Panc1 (cell line): ENCODE data around the gene TPI1. TPM values are rescaled to one million over a fixed set of nuclear protein-coding genes. Genes with fewer than 3 reads are reported as not detected.

Experiments
- ATAC-seq: fragments of 200-7000 bp; cut with Tn5 transposase; 2 replicates; pipeline ENCODE4 v1.9.1; 2020; ENCODE audit warnings: mild to moderate bottlenecking, moderate library complexity
- BruUV-seq: library from RNA; stranded (reverse); fragments of 400-500 nt; replicated peaks from 2 replicates; lab custom pipeline; 2021; lab: Mats Ljungman, UMichigan
- CTCF ChIA-PET: fragments of 300-600 bp; sonication (Branson Sonifier 250); formaldehyde crosslinking; loops from one replicate; lab custom pipeline; 2022; ENCODE audit warnings: antibody characterized with exemption; lab: Charles Lee
- POLR2A ChIA-PET: fragments of 300-600 bp; sonication (Branson Sonifier 250); formaldehyde crosslinking; loops from one replicate; lab custom pipeline; 2022; ENCODE audit warnings: antibody characterized with exemption; lab: Charles Lee
- DNase-seq: peaks from one replicate; pipeline ENCODE4 v3.0.0-alpha.2; 2010; ENCODE audit warnings: low read depth, low spot score
- H3K27ac ChIP-seq: 2 replicates; pipeline ENCODE4 v1.5.1; 2011; ENCODE audit warnings: mild to moderate bottlenecking, low read length, inconsistent platforms
- H3K27me3 ChIP-seq: fragments of 200-500 bp; sonication (Bioruptor generic); 2 replicates; pipeline ENCODE4 v1.6.0; 2014; ENCODE audit warnings: low read length, inconsistent platforms; ENCODE audit not compliant: control insufficient read depth, insufficient read depth
- H3K36me3 ChIP-seq: fragments of 200-500 bp; sonication (Bioruptor generic); 2 replicates; pipeline ENCODE4 v1.5.1; 2014; ENCODE audit warnings: inconsistent platforms, mild to moderate bottlenecking, low read length, moderate library complexity; ENCODE audit not compliant: control insufficient read depth, insufficient read depth
- H3K4me1 ChIP-seq: 2 replicates; pipeline ENCODE4 v1.5.1; 2011; ENCODE audit warnings: inconsistent platforms, mild to moderate bottlenecking, low read length, moderate library complexity; ENCODE audit not compliant: control insufficient read depth, insufficient read depth
- H3K4me3 ChIP-seq, 2 experiments: 2 replicates each; pipeline ENCODE4 v1.5.1; 2011 to 2012; ENCODE audit warnings: low read depth in 2 of 2, low read length in 2 of 2, mild to moderate bottlenecking in 2 of 2, inconsistent platforms in 1 of 2, moderate library complexity in 1 of 2
- H3K9me3 ChIP-seq: fragments of 200-500 bp; sonication (Bioruptor generic); 2 replicates; pipeline ENCODE4 v1.5.1; 2014; ENCODE audit warnings: low read depth, mild to moderate bottlenecking, inconsistent platforms, low read length, moderate library complexity; ENCODE audit not compliant: control insufficient read depth, insufficient read depth
- POLR2AphosphoS5 ChIP-seq: IDR thresholded peaks from 2 replicates; pipeline ENCODE4 v1.6.1; 2012; ENCODE audit warnings: mild to moderate bottlenecking, low read depth, low read length, moderate library complexity
- SIN3A ChIP-seq: IDR thresholded peaks from 2 replicates; pipeline ENCODE4 v1.6.1; 2012; ENCODE audit warnings: low read depth, mild to moderate bottlenecking, low read length, moderate library complexity, borderline replicate concordance; ENCODE audit not compliant: insufficient read depth
- TCF7L2 ChIP-seq: IDR thresholded peaks from 2 replicates; pipeline ENCODE4 v1.6.1; 2011; ENCODE audit warnings: mild to moderate bottlenecking, low read depth, low read length, inconsistent platforms
- in situ Hi-C: cut with HindIII; loops from 2 replicates; pipeline ENCODE4 v1.10.0; 2016; ENCODE audit warnings: low sequenced_read_pairs, low pct_unique_long_range_greater_than_20kb
- intact Hi-C: fragments of 100-400 bp; cut with micrococcal nuclease; formaldehyde crosslinking; loops from one replicate; pipeline ENCODE4 v1.10.0; 2022; ENCODE audit not compliant: unreplicated experiment
- total RNA-seq: library from RNA; stranded (reverse); gene quantifications from one replicate; pipeline ENCODE4 v1.2.1, GENCODE V29; 2021; ENCODE audit not compliant: unreplicated experiment
- TF ChIP-seq, protein P1 (sequence below), 2 experiments: IDR thresholded peaks; 2 replicates each; pipeline ENCODE4 v1.6.1; 2011 to 2012; ENCODE audit warnings: low read depth in 2 of 2, control low read depth in 1 of 2, low read length in 1 of 2, mild to moderate bottlenecking in 1 of 2, moderate library complexity in 1 of 2; ENCODE audit not compliant: insufficient read depth in 1 of 2
- TF ChIP-seq, protein P2 (sequence below): fragments of 450-650 bp; IDR thresholded peaks from 2 replicates; pipeline ENCODE4 v1.5.1; 2017; ENCODE audit warnings: mild to moderate bottlenecking

The TPI1 gene
- total RNA-seq, 1 experiment from 2014 or later = 693 TPM

DNA sequence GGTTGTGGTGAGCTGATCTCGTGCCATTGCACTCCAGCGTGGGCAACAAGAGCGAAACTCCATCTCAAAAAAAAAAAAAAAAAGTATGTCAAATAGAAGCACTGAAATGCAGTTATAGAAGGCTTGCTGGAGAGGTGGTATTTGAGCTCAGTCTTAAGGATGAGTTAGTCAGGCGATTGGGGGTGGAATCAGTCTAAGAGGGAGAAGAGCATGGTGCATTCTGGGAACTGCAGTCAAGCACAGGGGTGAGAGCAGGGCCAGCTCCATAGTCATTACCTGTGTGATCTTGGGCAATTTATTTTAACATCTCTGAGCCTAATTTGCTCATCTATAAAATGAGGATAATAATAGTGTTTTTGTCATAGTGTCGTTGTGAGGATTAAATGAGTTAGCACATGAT, 32.5 kb upstream of the TPI1 start:
- ChIA-PET CTCF (interaction anchor here (0.6 to 1.0 kb wide), 2 partner anchors 17 to 69 kb away, joined by 4 read pairs; partner anchors contain the start of genes PTMS and USP5), POLR2A (no interaction called here)
- Histone ChIP-seq H3K36me3 (no peaks in the 10 kb centered on the region), H3K27ac (no peak overlapping the region), H3K27me3 (no peaks in the 10 kb centered on the region), H3K4me3 (no peak overlapping the region), H3K9me3 (no peaks in the 10 kb centered on the region), H3K4me1 (no peaks in the 10 kb centered on the region; the same call in 1 of the 2 replicates)
- in situ Hi-C loops (no loop called here), intact Hi-C loops (no loop called here)
- BruUV-seq = no TSS peak
- DNase-seq (no peak), ATAC-seq (no peak)
- TF ChIP-seq SIN3A = no peak

DNA sequence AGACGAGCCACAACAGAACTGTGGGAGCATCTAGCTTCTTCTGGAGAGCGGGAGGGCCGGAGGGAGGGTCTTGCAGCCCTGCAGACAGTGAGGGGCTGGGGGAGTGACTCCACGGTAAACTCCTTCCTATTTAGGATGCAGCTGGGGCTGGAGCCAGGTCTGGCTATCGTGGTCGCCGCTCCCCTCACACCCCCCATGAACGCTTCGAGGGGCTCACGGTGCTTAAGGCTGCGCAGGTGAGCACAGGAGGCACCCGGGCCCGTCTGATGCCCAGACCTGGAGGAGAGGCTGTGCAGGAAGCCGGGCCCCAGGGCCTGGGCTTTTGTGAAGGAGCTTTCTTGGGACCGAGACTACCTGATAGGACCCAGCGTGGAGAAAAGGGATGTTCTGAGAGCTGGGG, 30.5 kb upstream of the TPI1 start:
- Histone ChIP-seq H3K4me1 (no peaks in the 10 kb centered on the region; the same call in 1 of the 2 replicates), H3K4me3 (no peak overlapping the region), H3K27me3 (no peaks in the 10 kb centered on the region), H3K36me3 (no peaks in the 10 kb centered on the region), H3K27ac (no peak overlapping the region), H3K9me3 (no peaks in the 10 kb centered on the region)
- DNase-seq (no peak), ATAC-seq (no peak)
- TF ChIP-seq, protein P1, sequence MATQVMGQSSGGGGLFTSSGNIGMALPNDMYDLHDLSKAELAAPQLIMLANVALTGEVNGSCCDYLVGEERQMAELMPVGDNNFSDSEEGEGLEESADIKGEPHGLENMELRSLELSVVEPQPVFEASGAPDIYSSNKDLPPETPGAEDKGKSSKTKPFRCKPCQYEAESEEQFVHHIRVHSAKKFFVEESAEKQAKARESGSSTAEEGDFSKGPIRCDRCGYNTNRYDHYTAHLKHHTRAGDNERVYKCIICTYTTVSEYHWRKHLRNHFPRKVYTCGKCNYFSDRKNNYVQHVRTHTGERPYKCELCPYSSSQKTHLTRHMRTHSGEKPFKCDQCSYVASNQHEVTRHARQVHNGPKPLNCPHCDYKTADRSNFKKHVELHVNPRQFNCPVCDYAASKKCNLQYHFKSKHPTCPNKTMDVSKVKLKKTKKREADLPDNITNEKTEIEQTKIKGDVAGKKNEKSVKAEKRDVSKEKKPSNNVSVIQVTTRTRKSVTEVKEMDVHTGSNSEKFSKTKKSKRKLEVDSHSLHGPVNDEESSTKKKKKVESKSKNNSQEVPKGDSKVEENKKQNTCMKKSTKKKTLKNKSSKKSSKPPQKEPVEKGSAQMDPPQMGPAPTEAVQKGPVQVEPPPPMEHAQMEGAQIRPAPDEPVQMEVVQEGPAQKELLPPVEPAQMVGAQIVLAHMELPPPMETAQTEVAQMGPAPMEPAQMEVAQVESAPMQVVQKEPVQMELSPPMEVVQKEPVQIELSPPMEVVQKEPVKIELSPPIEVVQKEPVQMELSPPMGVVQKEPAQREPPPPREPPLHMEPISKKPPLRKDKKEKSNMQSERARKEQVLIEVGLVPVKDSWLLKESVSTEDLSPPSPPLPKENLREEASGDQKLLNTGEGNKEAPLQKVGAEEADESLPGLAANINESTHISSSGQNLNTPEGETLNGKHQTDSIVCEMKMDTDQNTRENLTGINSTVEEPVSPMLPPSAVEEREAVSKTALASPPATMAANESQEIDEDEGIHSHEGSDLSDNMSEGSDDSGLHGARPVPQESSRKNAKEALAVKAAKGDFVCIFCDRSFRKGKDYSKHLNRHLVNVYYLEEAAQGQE (IDR thresholded peaks at IDR 0.05; ENCODE audit: insufficient read depth in 1 of 2, low read depth in 2 of 2, low read length in 1 of 2) = no peak
- TF ChIP-seq POLR2AphosphoS5 (no peak), TCF7L2 (no peak), SIN3A (no peak)
- TF ChIP-seq, protein P2, sequence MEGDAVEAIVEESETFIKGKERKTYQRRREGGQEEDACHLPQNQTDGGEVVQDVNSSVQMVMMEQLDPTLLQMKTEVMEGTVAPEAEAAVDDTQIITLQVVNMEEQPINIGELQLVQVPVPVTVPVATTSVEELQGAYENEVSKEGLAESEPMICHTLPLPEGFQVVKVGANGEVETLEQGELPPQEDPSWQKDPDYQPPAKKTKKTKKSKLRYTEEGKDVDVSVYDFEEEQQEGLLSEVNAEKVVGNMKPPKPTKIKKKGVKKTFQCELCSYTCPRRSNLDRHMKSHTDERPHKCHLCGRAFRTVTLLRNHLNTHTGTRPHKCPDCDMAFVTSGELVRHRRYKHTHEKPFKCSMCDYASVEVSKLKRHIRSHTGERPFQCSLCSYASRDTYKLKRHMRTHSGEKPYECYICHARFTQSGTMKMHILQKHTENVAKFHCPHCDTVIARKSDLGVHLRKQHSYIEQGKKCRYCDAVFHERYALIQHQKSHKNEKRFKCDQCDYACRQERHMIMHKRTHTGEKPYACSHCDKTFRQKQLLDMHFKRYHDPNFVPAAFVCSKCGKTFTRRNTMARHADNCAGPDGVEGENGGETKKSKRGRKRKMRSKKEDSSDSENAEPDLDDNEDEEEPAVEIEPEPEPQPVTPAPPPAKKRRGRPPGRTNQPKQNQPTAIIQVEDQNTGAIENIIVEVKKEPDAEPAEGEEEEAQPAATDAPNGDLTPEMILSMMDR = no peak
- intact Hi-C loops (no loop called here), in situ Hi-C loops (no loop called here)
- CTCF ChIA-PET = interaction anchor here (0.8 kb wide), 1 partner anchor 266 kb away, joined by 7 read pairs; no protein-coding TSS in a partner anchor
- BruUV-seq = no TSS peak
- POLR2A ChIA-PET = no interaction called here

DNA sequence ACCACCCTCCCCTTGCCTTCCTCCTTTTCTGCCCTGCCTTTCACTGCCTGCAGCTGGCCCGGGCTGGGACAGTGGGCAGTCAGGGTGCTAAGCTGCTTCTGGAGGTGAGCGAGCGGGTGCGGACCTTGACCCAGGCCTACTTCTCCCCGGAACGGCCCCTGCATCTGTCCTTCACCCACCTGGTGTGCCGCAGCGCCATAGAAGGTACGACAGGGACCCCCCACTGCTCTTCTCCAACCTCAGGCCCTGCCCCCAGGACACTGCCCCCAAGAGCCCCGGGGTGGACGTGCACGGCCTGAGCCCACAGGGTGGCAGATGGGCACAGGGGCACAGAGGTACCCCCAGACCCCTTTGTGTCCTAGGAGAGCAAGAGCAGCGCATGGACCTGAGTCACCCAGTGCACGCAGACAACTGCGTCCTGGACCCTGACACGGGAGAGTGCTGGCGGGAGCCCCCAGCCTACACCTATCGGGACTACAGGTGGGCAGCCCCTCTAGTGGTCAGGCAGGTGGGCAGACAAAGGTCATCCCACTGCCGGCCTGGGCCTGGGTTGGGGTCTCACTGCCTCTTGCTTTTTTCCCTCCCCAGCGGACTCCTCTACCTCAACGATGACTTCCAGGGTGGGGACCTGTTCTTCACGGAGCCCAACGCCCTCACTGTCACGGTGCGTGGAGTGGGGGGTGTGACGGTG, 29.8 kb upstream of the TPI1 start:
- in situ Hi-C loops = no loop called here
- no peaks in the 10 kb centered on the region for H3K36me3 ChIP-seq

More for the DNA sequence above, 29.8 kb upstream of the TPI1 start:
- H3K9me3 ChIP-seq = no peaks in the 10 kb centered on the region
- no peak overlapping the region for H3K27ac ChIP-seq
- no peak for DNase-seq
- ChIA-PET CTCF (no interaction called here), POLR2A (no interaction called here)
- intact Hi-C loops = no loop called here
- H3K4me3 ChIP-seq = no peak overlapping the region
- no TSS peak for BruUV-seq
- no peaks in the 10 kb centered on the region; the same call in 1 of the 2 replicates for H3K4me1 ChIP-seq
- no peak for TF ChIP-seq SIN3A
- TF ChIP-seq, protein P2 = no peak
- TF ChIP-seq TCF7L2 = no peak
- TF ChIP-seq POLR2AphosphoS5 = no peak
- TF ChIP-seq, protein P1 (IDR thresholded peaks at IDR 0.05; ENCODE audit: insufficient read depth in 1 of 2, low read depth in 2 of 2, low read length in 1 of 2) = no peak
- H3K27me3 ChIP-seq = no peaks in the 10 kb centered on the region
- no peak for ATAC-seq
